Liver (tissue), 3 donors: ENCODE data around the gene TRAPPC6A.

Source experiments
- ATF3 ChIP-seq: IDR thresholded peaks from 2 replicates; pipeline ENCODE4 v1.6.1; 2016; ENCODE audit warnings: antibody characterized with exemption
- CTCF ChIP-seq: fragments of 150-350 bp; IDR thresholded peaks from 2 replicates; pipeline ENCODE4 v1.5.1; 2017; ENCODE audit warnings: improper control_type of control experiment, low read depth, low read length; ENCODE audit not compliant: missing input control
- FOXA2 ChIP-seq: IDR thresholded peaks from 2 replicates; pipeline ENCODE4 v1.6.1; 2016; ENCODE audit warnings: antibody characterized with exemption
- HNF4A ChIP-seq, 2 donors: conservative IDR thresholded peaks; 2 replicates each; pipeline ENCODE4 v1.6.1; 2016; ENCODE audit warnings: antibody characterized with exemption in 2 of 2, mild to moderate bottlenecking in 2 of 2
- HNF4G ChIP-seq: IDR thresholded peaks from 2 replicates; pipeline ENCODE4 v1.6.1; 2016; ENCODE audit warnings: antibody characterized with exemption
- JUND ChIP-seq, 2 donors: IDR thresholded peaks; 2 replicates each; pipeline ENCODE4 v1.6.1; 2016; ENCODE audit warnings: antibody characterized with exemption in 2 of 2
- MAX ChIP-seq: IDR thresholded peaks from 2 replicates; pipeline ENCODE4 v1.6.1; 2016; ENCODE audit warnings: antibody characterized with exemption
- RAD21 ChIP-seq, 2 donors: IDR thresholded peaks; 2 replicates each; pipeline ENCODE4 v1.6.1; 2016; ENCODE audit warnings: antibody characterized with exemption in 2 of 2, mild to moderate bottlenecking in 2 of 2
- REST ChIP-seq: IDR thresholded peaks from 2 replicates; pipeline ENCODE4 v1.6.1; 2016; ENCODE audit warnings: antibody characterized with exemption, mild to moderate bottlenecking
- TAF1 ChIP-seq: conservative IDR thresholded peaks from 2 replicates; pipeline ENCODE4 v1.6.1; 2016; ENCODE audit warnings: antibody characterized with exemption, mild to moderate bottlenecking
- YY1 ChIP-seq: IDR thresholded peaks from 2 replicates; pipeline ENCODE4 v1.6.1; 2016; ENCODE audit warnings: antibody characterized with exemption, mild to moderate bottlenecking
- ZBTB33 ChIP-seq: IDR thresholded peaks from 2 replicates; pipeline ENCODE4 v1.6.1; 2016; ENCODE audit warnings: antibody characterized with exemption
- donor health status: healthy.
- donor health status: healthy.

- TF ChIP-seq ZBTB33 = no peak
- TF ChIP-seq CTCF = no peak
- no peak for TF ChIP-seq MAX
- TF ChIP-seq YY1 = no peak
- TF ChIP-seq JUND (IDR thresholded peaks at IDR 0.05) = no peak
- no peak for TF ChIP-seq TAF1
- no peak for TF ChIP-seq HNF4G
- no peak for TF ChIP-seq ATF3
- no peak for TF ChIP-seq HNF4A (conservative IDR thresholded peaks at IDR 0.05)
- TF ChIP-seq REST = no peak
- no peak for TF ChIP-seq FOXA2
- no peak for TF ChIP-seq RAD21 (IDR thresholded peaks at IDR 0.05)
These were observed 26.1 kb downstream of the TRAPPC6A start for GRCh38 chr19:45151821-45152503.
